Right lobe of liver (tissue), 6 donors: ENCODE measurements around the gene HDAC7. TPM values are rescaled to one million over a fixed set of nuclear protein-coding genes. Genes with fewer than 3 reads are reported as not detected.

Source experiments
- ATAC-seq, 4 donors: fragments of 200-7000 bp; cut with Tn5 transposase; one replicate each; pipeline ENCODE4 v1.9.1; 2020; ENCODE audit warnings: mild to moderate bottlenecking in 4 of 4, moderate library complexity in 4 of 4
- DNase-seq, 3 donors: peaks; one replicate each; pipeline ENCODE4 v3.0.0-alpha.2; 2020
- H3K27ac ChIP-seq, 3 donors: fragments of 200-600 bp; one replicate each; pipeline ENCODE4 v1.8.0; 2022
- H3K27me3 ChIP-seq, 2 donors: fragments of 200-600 bp; one replicate each; pipeline ENCODE4 v1.8.0; 2022
- H3K36me3 ChIP-seq, 4 donors: fragments of 200-600 bp; sonication (generic) in 1 of 4; one replicate each; pipeline versions ENCODE4 v1.5.1 to v1.8.0; 2017 to 2022; ENCODE audit warnings: control low read depth in 1 of 4
- H3K4me1 ChIP-seq, 4 donors: fragments of 200-600 bp; sonication (generic) in 1 of 4; one replicate each; pipeline versions ENCODE4 v1.5.1 to v1.8.0; 2017 to 2022; ENCODE audit warnings: control low read depth in 1 of 4
- H3K4me3 ChIP-seq, 3 donors: fragments of 200-600 bp; one replicate each; pipeline ENCODE4 v1.8.0; 2022
- H3K9me3 ChIP-seq, 4 donors: fragments of 200-600 bp; sonication (generic) in 1 of 4; one replicate each; pipeline versions ENCODE4 v1.5.1 to v1.8.0; 2017 to 2022; ENCODE audit warnings: control low read depth in 1 of 4
- CTCF ChIP-seq, 4 donors: fragments of 200-600 bp in 3 of 4; fragments of 450-650 bp in 1 of 4; IDR thresholded peaks; one replicate each; pipeline versions ENCODE4 v1.5.1 to v1.8.0; 2016 to 2022; ENCODE audit warnings: antibody characterized with exemption in 4 of 4, mild to moderate bottlenecking in 2 of 4
- POLR2A ChIP-seq: fragments of 450-650 bp; IDR thresholded peaks from one replicate; pipeline ENCODE4 v1.6.1; 2017; ENCODE audit warnings: antibody characterized with exemption, mild to moderate bottlenecking
- WGBS: methylation state at CpG from one replicate; pipeline ENCODE4 v1.1.6; 2018; ENCODE audit warnings: low coverage, low lambda C conversion rate; ENCODE audit not compliant: insufficient coverage; ENCODE audit errors: missing lambda C conversion rate; 5-methylcytosine and 5-hydroxymethylcytosine counted together
- intact Hi-C, 2 donors: fragments of 100-400 bp; cut with DNase I; formaldehyde crosslinking; loops; one replicate each; pipeline versions ENCODE4 v1.11.2 to v1.14.1; 2022
- total RNA-seq, 6 experiments: library from RNA; depleted of rRNA in 2 of 6; stranded (reverse); fragments of >200 nt in 2 of 6; fragmentation: NEBNext Ultra II Directional in 3 of 6; extraction: Animal tissue kit (Norgen Biotek cat#: 25700) in 3 of 6; gene quantifications; one replicate each; pipeline versions ENCODE4 v1.1.0 to v1.2.4, GENCODE V29; 2016 to 2023
- donor health status: DM: no; HTN: yes; CAD: no.
- donor health status: DM: no; HTN: no; CAD: no.
- donor health status: DM: no; HTN: no; CAD: no.
- donor health status: DM: no; HTN: yes; CAD: no.
- donor health status: DM: no; HTN: yes; CAD: no.

The HDAC7 gene
- total RNA-seq, 6 experiments from 2014 or later, result 6.6 to 18.8 (median 8.4) TPM

GRCh38 chr12:47785887-47786661 lies 33.6 kb downstream of the HDAC7 start:
- TF ChIP-seq POLR2A (no peak), CTCF (IDR thresholded peaks at IDR 0.05) (no peak)
- H3K27ac ChIP-seq, result no peak overlapping the region
- H3K4me3 ChIP-seq, result no peak overlapping the region
- peak in 1 of 3 donors; percentile 19 for DNase-seq
- H3K27me3 ChIP-seq, result no peaks in the 10 kb centered on the region
- H3K9me3 ChIP-seq, result no peaks in the 10 kb centered on the region
- WGBS, result 85% methylated on average over 4 of the region's 11 CpGs
- no peaks in the 10 kb centered on the region for H3K4me1 ChIP-seq
- H3K36me3 ChIP-seq, result peaks cover 0 to 32% (median 10%) of the 10 kb centered on the region in 4 donors
- intact Hi-C loops, result no loop called here
- no peak for ATAC-seq

GRCh38 chr12:47785036-47785886 lies 34.4 kb downstream of the HDAC7 start:
- Histone ChIP-seq H3K4me1 (no peaks in the 10 kb centered on the region), H3K36me3 (peaks cover 0 to 32% (median 10%) of the 10 kb centered on the region in 4 donors), H3K4me3 (no peak overlapping the region), H3K9me3 (no peaks in the 10 kb centered on the region), H3K27ac (no peak overlapping the region), H3K27me3 (no peaks in the 10 kb centered on the region)
- intact Hi-C loops, result no loop called here
- peak in 1 of 3 donors; percentile 35 for DNase-seq
- TF ChIP-seq POLR2A (no peak), CTCF (IDR thresholded peaks at IDR 0.05) (no peak)
- WGBS, result 95% methylated on average over 3 of the region's 15 CpGs
- ATAC-seq, result no peak

GRCh38 chr12:47783821-47784819 lies 35.6 kb downstream of the HDAC7 start:
- Histone ChIP-seq H3K4me3 (no peak overlapping the region), H3K27me3 (no peaks in the 10 kb centered on the region), H3K36me3 (peaks cover 0 to 32% (median 10%) of the 10 kb centered on the region in 4 donors), H3K27ac (no peak overlapping the region), H3K9me3 (no peaks in the 10 kb centered on the region), H3K4me1 (no peaks in the 10 kb centered on the region)
- no peak for ATAC-seq
- intact Hi-C loops, result no loop called here
- TF ChIP-seq POLR2A, result no peak
- TF ChIP-seq CTCF (IDR thresholded peaks at IDR 0.05), result no peak
- 80% methylated on average over 2 of the region's 20 CpGs for WGBS
- DNase-seq, result peak in 1 of 3 donors; percentile 51
